DOHH2 (cell line): ENCODE data around the gene ADCY7.

Source experiments
- CTCF ChIP-seq: fragments of 200-600 bp; sonication (generic); IDR thresholded peaks from one replicate; pipeline ENCODE4 v1.5.1; 2014; ENCODE audit warnings: antibody characterized with exemption, mild to moderate bottlenecking, low read depth, low read length; ENCODE audit not compliant: poor library complexity, severe bottlenecking
- EZH2phosphoT487 ChIP-seq: fragments of 200-600 bp; sonication (generic); IDR thresholded peaks from 2 replicates; pipeline ENCODE4 v1.6.1; 2017; ENCODE audit warnings: borderline replicate concordance, mild to moderate bottlenecking, antibody characterized with exemption, low read length, moderate library complexity, mixed read lengths

GRCh38 chr16:50276801-50277555 lies 10.6 kb downstream of the ADCY7 start:
- TF ChIP-seq CTCF, result no peak
- TF ChIP-seq EZH2phosphoT487, result no peak
